Activated naive CD4-positive, alpha-beta T cell treated with Interleukin-2 at 50 U/mL for 16 hours (primary cell): ENCODE measurements around the gene ITIH1.
"Not testable (repeated sequence)": the region's sequence is repeated elsewhere in the genome, so short reads cannot be mapped to it uniquely, and the experiment has no call there.

Source experiments
- DNase-seq: peaks from one replicate; pipeline ENCODE4 v3.0.0-alpha.2; 2020

Gene ITIH1

GRCh38 chr3:52775877-52776276, 1.5 kb upstream of the ITIH1 start:
- DNase-seq, result no peak

GRCh38 chr3:52776486-52776885, 913 bp upstream of the ITIH1 start:
- DNase-seq, result not testable (repeated sequence)

- DNase-seq, result no peak
These were observed 783 bp downstream of the ITIH1 start for GRCh38 chr3:52777959-52778805.

GRCh38 chr3:52779011-52779836, 1.8 kb downstream of the ITIH1 start:
- no peak for DNase-seq

- DNase-seq, result no peak
These were observed 2.6 kb downstream of the ITIH1 start for GRCh38 chr3:52779837-52780585.

- DNase-seq, result no peak
These were observed 4.3 kb downstream of the ITIH1 start for GRCh38 chr3:52781741-52782140.

GRCh38 chr3:52782412-52783210, 5.2 kb downstream of the ITIH1 start:
- DNase-seq, result no peak

GRCh38 chr3:52783211-52783555, 5.8 kb downstream of the ITIH1 start:
- DNase-seq, result no peak

GRCh38 chr3:52784021-52784621, 6.7 kb downstream of the ITIH1 start:
- no peak for DNase-seq

- DNase-seq, result no peak
These were observed 7.7 kb downstream of the ITIH1 start for GRCh38 chr3:52784931-52785590.

- no peak for DNase-seq
These were observed 9.2 kb downstream of the ITIH1 start for GRCh38 chr3:52786330-52787215.

GRCh38 chr3:52787246-52787645, 9.8 kb downstream of the ITIH1 start:
- DNase-seq, result no peak

GRCh38 chr3:52787672-52788625, 10.6 kb downstream of the ITIH1 start:
- DNase-seq, result no peak

GRCh38 chr3:52788890-52789745, 11.7 kb downstream of the ITIH1 start:
- DNase-seq, result no peak

GRCh38 chr3:52789746-52790040, 12.3 kb downstream of the ITIH1 start:
- no peak for DNase-seq

- no peak for DNase-seq
These were observed 12.9 kb downstream of the ITIH1 start for GRCh38 chr3:52790337-52790736.

- no peak for DNase-seq
These were observed 13.3 kb downstream of the ITIH1 start for GRCh38 chr3:52790741-52791140.

- no peak for DNase-seq
These were observed 14.0 kb downstream of the ITIH1 start for GRCh38 chr3:52791366-52791765.

GRCh38 chr3:52791928-52792327, 14.5 kb downstream of the ITIH1 start:
- DNase-seq, result no peak
